Mononuclear cell (primary cell): ENCODE measurements around the gene CASP2. TPM values are rescaled to one million over a fixed set of nuclear protein-coding genes. Genes with fewer than 3 reads are reported as not detected.
"Not testable (repeated sequence)": the region's sequence is repeated elsewhere in the genome, so short reads cannot be mapped to it uniquely, and the experiment has no call there.

Source experiments
- H3K27me3 ChIP-seq: 2 replicates; pipeline ENCODE4 v1.6.0; 2011; ENCODE audit warnings: low read length, control low read depth; ENCODE audit not compliant: insufficient read depth
- H3K4me1 ChIP-seq: 2 replicates; pipeline ENCODE4 v1.5.1; 2011; ENCODE audit warnings: mild to moderate bottlenecking, low read length, control low read depth; ENCODE audit not compliant: insufficient read depth
- H3K4me3 ChIP-seq: 2 replicates; pipeline ENCODE4 v1.5.1; 2011; ENCODE audit warnings: mild to moderate bottlenecking, low read length, moderate library complexity
- H3K9me3 ChIP-seq: 2 replicates; pipeline ENCODE4 v1.5.1; 2011; ENCODE audit warnings: low read depth, mild to moderate bottlenecking, control low read depth, low read length
- total RNA-seq: library from RNA; depleted of rRNA; stranded (reverse); fragments of >200 nt; gene quantifications from one replicate; pipeline ENCODE4 v1.2.3, GENCODE V29; 2012

CASP2 gene
- total RNA-seq, 1 donor, result 13.7 TPM

- H3K27me3 ChIP-seq, result no peaks in the 10 kb centered on the region
- H3K9me3 ChIP-seq, result no peaks in the 10 kb centered on the region
- H3K4me3 ChIP-seq, result no peak overlapping the region
- peaks cover 19% of the 10 kb centered on the region for H3K4me1 ChIP-seq
Measured at GRCh38 chr7:143282124-143282523, 6.0 kb upstream of the CASP2 start.

GRCh38 chr7:143283381-143283780 is 4.8 kb upstream of the CASP2 start:
- Histone ChIP-seq H3K4me3 (no peak overlapping the region), H3K9me3 (no peaks in the 10 kb centered on the region), H3K27me3 (no peaks in the 10 kb centered on the region), H3K4me1 (peaks cover 26% of the 10 kb centered on the region)

GRCh38 chr7:143284591-143285469 is 3.3 kb upstream of the CASP2 start, which contains the start of gene TMEM139:
TSS of gene TMEM139 (plus strand) at chr7:143284958. CDS start at chr7:143285958, 1,000 bp downstream.
- Histone ChIP-seq H3K4me3 (no peak within 1 kb of the TSS), H3K4me1 (peaks cover 32% of the 10 kb centered on the region), H3K9me3 (no peaks in the 10 kb centered on the region), H3K27me3 (no peaks in the 10 kb centered on the region)

GRCh38 chr7:143285470-143285778 is 2.7 kb upstream of the CASP2 start:
- Histone ChIP-seq H3K4me3 (no peak overlapping the region), H3K9me3 (no peaks in the 10 kb centered on the region), H3K27me3 (no peaks in the 10 kb centered on the region), H3K4me1 (peaks cover 38% of the 10 kb centered on the region)

GRCh38 chr7:143285806-143286521 is 2.2 kb upstream of the CASP2 start:
- no peaks in the 10 kb centered on the region for H3K9me3 ChIP-seq
- peaks cover 42% of the 10 kb centered on the region for H3K4me1 ChIP-seq
- no peak overlapping the region for H3K4me3 ChIP-seq
- H3K27me3 ChIP-seq, result no peaks in the 10 kb centered on the region

- Histone ChIP-seq H3K9me3 (no peaks in the 10 kb centered on the region), H3K4me3 (no peak overlapping the region), H3K27me3 (no peaks in the 10 kb centered on the region), H3K4me1 (peaks cover 42% of the 10 kb centered on the region)
Measured at GRCh38 chr7:143286522-143286890, 1.6 kb upstream of the CASP2 start.

- Histone ChIP-seq H3K27me3 (no peaks in the 10 kb centered on the region), H3K4me3 (peak overlapping the region; percentile 92), H3K4me1 (peaks cover 42% of the 10 kb centered on the region)
Measured at GRCh38 chr7:143287339-143287934, 714 bp upstream of the CASP2 start.

GRCh38 chr7:143288836-143289235 is 685 bp downstream of the CASP2 start:
- H3K4me3 ChIP-seq, result peak overlapping the region; percentile 92
- H3K9me3 ChIP-seq, result no peaks in the 10 kb centered on the region
- no peaks in the 10 kb centered on the region for H3K27me3 ChIP-seq
- H3K4me1 ChIP-seq, result peaks cover 45% of the 10 kb centered on the region

More at GRCh38 chr7:143287339-143287934, 714 bp upstream of the CASP2 start:
- H3K9me3 ChIP-seq, result no peaks in the 10 kb centered on the region

GRCh38 chr7:143289421-143289820 is 1.3 kb downstream of the CASP2 start:
- Histone ChIP-seq H3K9me3 (no peaks in the 10 kb centered on the region), H3K4me1 (peaks cover 47% of the 10 kb centered on the region), H3K27me3 (no peaks in the 10 kb centered on the region), H3K4me3 (peak overlapping the region; percentile 92)

GRCh38 chr7:143289888-143290287 is 1.7 kb downstream of the CASP2 start:
- Histone ChIP-seq H3K4me1 (peaks cover 49% of the 10 kb centered on the region), H3K4me3 (peak overlapping the region; percentile 92)
- H3K9me3 ChIP-seq, H3K27me3 ChIP-seq: not testable (repeated sequence)

GRCh38 chr7:143290293-143290692 is 2.1 kb downstream of the CASP2 start:
- H3K4me1 ChIP-seq, result peaks cover 53% of the 10 kb centered on the region
- no peak overlapping the region for H3K4me3 ChIP-seq
- H3K27me3 ChIP-seq, result no peaks in the 10 kb centered on the region
- H3K9me3 ChIP-seq, result no peaks in the 10 kb centered on the region

- Histone ChIP-seq H3K27me3 (no peaks in the 10 kb centered on the region), H3K9me3 (no peaks in the 10 kb centered on the region), H3K4me1 (peaks cover 59% of the 10 kb centered on the region), H3K4me3 (no peak overlapping the region)
Measured at GRCh38 chr7:143292876-143293275, 4.7 kb downstream of the CASP2 start.

- Histone ChIP-seq H3K27me3 (no peaks in the 10 kb centered on the region), H3K4me1 (peaks cover 49% of the 10 kb centered on the region), H3K9me3 (no peaks in the 10 kb centered on the region), H3K4me3 (no peak overlapping the region)
Measured at GRCh38 chr7:143295870-143296269, 7.7 kb downstream of the CASP2 start.

- H3K27me3 ChIP-seq, result no peaks in the 10 kb centered on the region
- peaks cover 54% of the 10 kb centered on the region for H3K4me1 ChIP-seq
- H3K9me3 ChIP-seq, result no peaks in the 10 kb centered on the region
- H3K4me3 ChIP-seq, result no peak overlapping the region
Measured at GRCh38 chr7:143296686-143297085, 8.5 kb downstream of the CASP2 start.

- Histone ChIP-seq H3K27me3 (no peaks in the 10 kb centered on the region), H3K4me1 (peaks cover 50% of the 10 kb centered on the region), H3K9me3 (no peaks in the 10 kb centered on the region), H3K4me3 (no peak overlapping the region)
Measured at GRCh38 chr7:143299346-143299745, 11.2 kb downstream of the CASP2 start.
